GM18870 (cell line): ENCODE measurements around the gene DBX1.

Experiments used
- ATAC-seq: cut with Tn5 transposase; IDR thresholded peaks from one replicate; pipeline ENCODE4 v1.9.1; 2021; ENCODE audit warnings: moderate library complexity; ENCODE audit not compliant: unreplicated experiment

Gene DBX1

DNA sequence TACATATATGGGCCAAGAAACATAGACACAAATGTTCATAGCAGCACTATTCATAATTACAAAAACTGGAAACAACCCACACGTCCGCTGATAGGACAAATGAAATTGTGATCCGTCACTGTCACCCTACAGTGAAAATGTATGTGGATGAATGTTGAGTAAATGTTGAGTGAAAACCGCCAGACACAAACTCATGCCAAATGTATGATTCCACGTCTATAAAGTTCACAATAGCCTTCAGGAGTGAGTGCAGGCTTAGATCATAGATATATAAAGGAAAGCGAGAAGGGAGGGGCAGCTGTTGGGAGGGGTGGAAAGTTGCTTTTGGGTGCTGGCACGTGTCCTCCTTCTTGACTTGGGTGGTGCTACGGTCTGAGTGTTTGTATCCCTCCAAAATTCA is 33.6 kb downstream of the DBX1 start:
- no peak for ATAC-seq

DNA sequence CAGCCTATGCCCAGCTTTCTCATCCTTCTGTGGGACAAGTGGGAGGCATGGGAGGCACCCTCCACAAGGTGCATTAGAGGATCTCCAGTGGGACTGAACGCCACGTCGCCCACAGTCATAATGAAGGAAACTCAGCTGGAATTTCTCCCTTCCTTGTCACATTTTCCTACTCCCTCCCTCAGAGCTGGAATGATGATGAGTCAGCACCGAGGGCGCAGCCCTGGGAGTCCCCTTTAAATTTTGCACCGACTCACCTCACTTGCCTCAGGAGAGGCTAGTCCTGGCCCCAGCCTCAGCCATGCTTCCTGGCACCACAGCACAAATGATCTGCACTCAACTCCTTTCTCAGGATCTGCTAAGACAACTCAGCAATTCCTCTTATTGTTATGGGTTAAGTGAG is 34.3 kb downstream of the DBX1 start:
- no peak for ATAC-seq

DNA sequence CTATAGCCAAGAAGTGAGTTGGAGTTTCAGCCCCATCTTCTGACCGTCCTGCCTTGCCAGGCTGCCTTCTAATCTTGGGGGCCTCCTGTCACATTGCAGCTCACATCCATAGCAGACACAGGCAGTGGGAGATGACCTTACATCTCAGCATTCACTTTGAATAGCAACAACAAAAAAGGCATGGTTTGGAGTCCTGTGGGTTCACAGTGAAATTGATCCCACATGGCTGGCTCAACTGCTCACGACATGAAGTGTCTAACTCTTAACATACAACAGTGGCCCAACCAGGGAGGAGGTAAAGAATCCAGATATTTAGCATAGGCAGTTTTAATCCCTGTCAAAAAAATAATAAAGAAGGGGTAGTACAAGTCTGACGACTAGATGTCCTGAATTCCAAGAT is 38.1 kb downstream of the DBX1 start:
- no peak for ATAC-seq

DNA sequence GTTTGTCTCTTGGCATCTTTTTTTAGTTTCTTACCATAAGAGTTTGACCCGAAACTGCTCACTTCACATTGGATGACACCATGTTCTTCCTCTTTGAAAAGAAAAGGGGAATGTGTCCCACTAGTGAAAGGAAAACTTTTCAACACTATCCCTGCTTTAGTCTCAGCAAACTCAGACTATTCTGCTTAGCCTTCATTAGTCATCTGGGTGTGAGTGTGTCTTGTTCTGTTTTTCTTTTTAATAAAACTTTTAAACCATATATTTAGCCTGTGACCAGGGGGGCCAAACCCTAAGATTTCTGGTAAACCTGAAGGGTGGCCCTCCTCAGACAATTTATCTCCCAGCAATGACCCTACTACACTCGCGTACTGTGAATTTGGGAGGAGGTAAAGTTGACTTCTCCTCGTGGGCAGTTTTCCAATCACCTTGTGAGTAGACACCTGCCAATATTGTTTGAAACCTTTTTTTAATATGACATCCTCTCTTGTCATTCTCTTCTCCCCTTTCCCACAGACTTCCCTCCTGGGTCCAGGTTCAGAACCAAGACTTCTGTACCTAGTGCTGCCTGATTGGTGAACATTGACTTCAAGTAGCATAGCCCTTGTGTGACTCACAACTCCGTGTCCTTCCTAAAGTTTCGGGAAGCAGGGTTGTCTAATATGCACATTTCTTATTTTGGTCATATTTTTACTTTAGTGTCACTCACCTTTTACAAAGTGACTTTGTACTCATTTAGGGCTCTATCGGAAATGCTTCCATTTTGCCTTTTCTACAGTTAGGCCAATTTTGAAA is 39.9 kb downstream of the DBX1 start:
- ATAC-seq: no peak

DNA sequence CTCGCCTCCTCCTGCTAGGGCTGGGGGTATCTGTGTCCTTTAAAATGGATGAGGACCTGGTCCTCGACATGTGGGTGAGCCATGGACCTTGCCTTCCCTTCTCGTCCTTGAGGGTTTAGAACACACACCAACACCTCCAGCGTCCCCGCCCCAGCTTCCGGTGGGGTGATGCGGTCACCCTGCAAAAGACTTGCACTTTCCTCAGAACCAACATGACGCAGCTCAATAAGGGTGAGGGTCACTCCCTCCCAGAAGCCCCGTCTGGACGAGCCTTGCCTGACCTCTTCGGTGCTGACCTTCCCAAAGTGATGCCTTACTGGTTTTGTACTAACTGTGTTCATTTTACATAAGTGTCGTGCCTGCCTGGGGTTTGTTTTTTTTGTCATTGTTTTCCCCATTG is 41.0 kb downstream of the DBX1 start:
- ATAC-seq: no peak

DNA sequence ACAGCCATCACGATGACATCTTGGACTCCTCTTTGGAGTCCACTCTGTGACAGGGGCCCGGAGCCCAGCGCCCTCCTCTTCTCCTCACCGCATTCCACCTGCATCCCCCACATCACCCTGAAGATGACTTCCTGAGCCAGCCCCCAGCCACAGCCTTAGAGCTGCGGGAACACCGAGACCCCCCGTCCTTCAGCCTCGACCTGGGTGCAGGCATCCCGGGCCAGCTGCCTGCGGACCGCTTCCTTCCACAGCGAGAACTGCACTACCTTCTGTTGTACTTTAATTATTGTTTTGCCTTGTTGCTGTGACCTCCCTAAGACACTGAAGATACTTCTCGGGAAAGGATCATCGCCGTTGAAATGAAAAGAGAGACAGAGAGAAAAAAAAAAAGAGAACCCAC is 42.1 kb downstream of the DBX1 start:
- no peak for ATAC-seq

DNA sequence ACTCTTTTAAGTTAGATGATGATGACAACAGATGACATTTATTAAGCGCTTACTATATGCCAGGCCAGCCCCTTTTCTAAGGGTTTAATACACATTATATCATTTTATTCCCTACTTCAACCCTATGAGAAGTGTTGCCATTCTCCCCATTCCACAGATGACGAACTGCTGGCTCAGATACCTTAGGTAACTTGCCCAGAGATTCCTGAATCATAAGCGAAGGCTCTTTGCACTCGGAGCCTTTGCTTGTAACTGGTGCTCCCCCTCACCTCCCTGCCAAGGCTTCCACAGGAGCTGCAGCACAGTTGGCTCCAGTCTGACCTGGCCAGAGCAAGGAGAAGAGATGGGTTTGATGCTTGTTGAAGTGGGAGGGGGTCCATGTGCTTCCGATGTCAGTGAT is 43.0 kb downstream of the DBX1 start:
- no peak for ATAC-seq

DNA sequence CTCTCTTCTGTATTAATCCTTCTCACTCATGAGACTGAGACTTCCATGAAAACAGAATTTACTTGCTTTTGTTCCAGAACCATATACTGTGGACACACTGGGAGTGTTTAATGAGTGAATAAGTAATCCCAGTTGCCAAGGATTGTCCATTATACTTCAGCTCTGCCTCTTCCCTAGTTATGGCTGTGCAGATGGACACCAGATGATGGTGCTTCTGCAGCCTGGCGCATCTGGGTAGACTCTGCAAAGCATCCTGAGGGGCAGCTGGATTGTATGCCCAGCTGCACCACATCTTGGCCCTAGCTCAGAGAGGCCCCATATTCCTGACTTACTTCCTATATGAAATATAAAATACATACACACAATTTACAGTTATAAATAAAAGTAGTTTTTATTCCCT is 43.5 kb downstream of the DBX1 start:
- no peak for ATAC-seq

DNA sequence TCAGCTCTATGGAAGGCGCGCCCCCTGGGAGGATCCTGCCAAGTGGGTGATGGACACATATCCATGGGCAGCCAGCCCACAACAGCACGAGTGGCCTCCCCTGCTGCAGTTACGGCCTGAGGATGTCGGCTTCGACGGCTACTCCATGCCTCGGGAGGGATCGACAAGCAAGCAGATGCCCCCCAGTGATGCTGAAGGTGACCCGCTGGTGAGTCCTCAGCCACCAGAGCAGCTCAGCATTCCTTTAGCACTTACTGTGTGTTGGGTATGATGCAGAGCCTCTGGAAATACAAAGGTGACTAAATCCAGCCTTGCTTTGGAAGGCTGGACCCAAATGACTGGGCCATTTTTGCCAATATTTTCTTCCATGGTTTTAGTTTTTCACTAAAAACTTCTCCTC is 45.7 kb downstream of the DBX1 start:
- no peak for ATAC-seq

DNA sequence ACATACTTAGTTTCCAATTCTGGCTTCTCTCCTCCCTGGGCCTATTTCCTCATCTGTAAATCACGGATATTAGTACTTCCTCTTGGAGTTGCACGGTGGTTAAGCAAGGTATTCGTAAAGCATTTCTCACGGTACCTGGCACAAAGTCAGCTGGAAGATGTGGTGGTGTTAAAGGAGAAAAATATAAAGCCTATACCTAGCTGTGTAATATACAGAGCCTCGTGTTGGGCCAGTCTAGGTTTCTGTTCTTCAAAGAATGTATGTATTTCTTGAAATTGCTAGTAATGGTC is 47.2 kb downstream of the DBX1 start:
- ATAC-seq: no peak

DNA sequence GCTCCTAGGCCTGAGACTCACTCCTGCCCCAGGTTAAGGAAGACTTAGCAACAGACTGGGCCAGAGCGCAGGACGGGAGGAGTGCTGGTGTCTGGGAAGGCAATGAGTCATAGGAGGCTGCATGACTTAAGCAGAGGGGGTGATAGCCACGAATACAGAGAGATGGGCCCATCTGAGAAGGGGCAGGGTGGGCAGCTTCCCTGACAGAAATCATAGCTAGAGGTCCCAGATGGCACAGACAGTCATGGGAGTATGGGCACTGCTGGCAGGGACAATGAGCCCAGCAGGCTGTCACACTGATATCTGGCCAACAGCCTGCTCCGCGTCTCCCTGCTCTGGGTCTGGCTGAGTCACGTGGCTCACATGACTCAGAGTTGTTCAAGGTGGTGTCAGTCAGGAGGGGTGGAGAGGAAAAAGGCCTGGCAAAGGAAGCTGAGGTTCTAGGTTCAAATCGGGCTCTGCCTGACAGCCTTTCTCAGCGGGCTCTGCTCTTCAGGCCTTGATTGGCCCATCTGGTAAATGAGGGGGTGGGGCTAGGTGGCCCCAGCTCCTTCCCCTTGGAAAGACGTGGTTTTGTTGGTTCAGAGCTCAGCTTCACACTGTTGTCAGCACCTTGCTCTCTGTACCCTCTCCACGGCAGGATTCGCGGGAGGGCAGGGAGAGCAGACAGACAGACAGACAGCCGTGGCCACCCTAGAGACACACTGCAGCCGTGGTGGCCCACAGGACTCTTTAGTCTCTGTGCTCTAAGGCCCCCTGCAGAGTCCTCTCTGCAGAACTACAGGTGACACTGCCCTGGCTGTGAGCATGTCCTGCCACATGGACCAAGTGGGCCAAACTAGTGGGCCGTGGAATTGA is 47.8 kb downstream of the DBX1 start:
- no peak for ATAC-seq

DNA sequence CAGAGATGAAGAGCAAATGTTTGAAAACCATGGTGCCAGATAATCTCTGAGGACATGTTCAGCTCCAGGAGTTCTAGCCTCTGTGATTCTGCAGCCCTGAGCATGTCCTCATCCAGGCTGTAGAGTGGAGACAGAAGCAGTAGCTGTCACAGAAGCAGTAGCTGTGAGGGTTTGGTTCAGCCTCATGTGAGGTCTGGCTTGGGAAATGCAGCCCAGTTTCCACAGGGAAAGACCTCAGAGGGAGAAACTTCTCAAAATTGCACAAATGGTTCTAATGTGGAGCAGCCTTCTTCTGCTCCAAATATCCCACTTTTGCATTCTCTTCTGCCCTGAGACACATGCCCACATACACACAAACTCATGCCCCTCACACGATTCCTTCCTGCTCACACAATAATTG is 48.4 kb downstream of the DBX1 start:
- ATAC-seq: no peak

DNA sequence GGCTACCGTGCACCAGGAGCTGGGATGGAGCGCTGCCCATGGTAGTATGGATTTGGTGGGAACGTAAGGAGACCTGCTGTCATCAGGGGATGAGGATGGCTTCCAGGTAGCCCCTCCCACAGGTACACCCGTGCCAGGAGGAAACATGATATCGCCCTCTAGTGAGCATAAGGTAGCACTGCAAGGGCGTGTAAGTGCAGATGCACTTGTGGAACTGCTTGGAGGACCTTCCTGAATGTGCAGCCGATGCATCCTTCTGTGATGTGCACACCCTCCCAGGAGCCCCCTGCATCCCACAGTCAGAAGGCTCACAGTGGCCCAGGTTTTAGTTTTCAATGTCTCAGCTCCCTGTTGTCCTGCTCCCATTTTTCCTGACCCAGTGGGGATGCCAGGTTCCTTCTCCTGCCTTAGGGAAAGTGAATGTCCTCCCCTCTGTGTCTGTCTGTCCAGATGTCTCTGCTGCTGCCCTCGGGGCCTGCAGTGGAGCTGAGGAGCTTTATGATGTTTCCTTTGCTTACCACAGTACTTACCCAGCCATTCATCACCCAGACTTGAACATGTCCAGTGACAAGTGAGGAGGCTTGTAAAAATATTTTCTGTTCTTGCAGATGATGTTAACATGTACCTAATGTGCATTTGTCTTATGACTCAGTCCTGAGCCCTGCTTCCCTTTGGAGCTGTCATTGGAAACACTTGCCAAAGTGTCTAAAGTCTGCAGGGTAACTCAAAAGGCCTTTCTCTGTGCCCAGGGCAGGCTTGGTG is 49.2 kb downstream of the DBX1 start:
- ATAC-seq: peak; percentile 81

DNA sequence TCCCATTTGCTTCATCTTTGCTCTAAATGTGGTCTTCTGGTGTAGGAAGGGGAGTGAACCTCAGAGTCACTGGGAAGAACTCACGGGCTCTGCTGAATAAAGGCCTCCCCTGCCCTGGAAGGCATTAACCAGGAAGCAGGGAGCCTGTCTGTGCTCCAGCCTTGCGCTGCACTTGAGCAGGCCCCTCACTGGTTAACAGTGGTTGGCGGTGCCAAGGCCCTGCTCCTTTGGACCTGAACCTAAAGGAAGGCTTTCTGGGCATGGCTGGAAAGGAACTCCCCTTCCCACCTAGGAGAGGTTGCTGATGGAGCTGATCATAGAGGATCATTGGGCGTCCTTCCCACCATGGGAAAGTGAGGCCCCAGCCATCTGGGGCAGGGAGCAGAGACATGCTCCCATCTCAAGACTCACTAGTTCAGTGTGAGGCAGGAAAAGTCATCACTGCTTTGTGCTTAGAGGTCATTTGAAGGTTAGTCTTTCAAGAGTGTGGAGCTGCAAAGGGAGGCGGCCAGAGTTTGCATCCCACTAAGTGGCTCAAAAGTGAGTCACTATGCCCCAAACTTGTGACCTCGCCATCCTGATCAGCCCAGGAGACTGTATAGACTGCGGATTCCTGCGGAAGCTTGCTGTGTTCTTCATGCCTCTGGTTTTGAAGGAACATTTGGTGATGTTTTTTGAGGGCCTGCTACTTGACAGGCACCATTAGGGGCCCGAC is 50.4 kb downstream of the DBX1 start:
- ATAC-seq: no peak
